Non-pigmented ciliary epithelial cell (primary cell): Measurements from ENCODE around the gene DHCR7.
A peak's percentile ranks its signal among the peaks of the same experiment; 100 is the strongest.
"Not testable (repeated sequence)": the region's sequence is repeated elsewhere in the genome, so short reads cannot be mapped to it uniquely, and the experiment has no call there.

Experiments
- DNase-seq: peaks from one replicate; pipeline ENCODE4 v3.0.0-alpha.2; 2010; ENCODE audit warnings: low read depth

DHCR7 gene

GRCh38 chr11:71437399-71437798 is 10.8 kb downstream of the DHCR7 start:
- DNase-seq, result no peak

- no peak for DNase-seq
Observed at GRCh38 chr11:71436861-71437260, 11.3 kb downstream of the DHCR7 start.

GRCh38 chr11:71435278-71435951 is 12.8 kb downstream of the DHCR7 start:
- no peak for DNase-seq

- DNase-seq, result no peak
Observed at GRCh38 chr11:71434576-71435130, 13.5 kb downstream of the DHCR7 start.

- DNase-seq, result no peak
Observed at GRCh38 chr11:71433648-71434450, 14.3 kb downstream of the DHCR7 start.

DNA sequence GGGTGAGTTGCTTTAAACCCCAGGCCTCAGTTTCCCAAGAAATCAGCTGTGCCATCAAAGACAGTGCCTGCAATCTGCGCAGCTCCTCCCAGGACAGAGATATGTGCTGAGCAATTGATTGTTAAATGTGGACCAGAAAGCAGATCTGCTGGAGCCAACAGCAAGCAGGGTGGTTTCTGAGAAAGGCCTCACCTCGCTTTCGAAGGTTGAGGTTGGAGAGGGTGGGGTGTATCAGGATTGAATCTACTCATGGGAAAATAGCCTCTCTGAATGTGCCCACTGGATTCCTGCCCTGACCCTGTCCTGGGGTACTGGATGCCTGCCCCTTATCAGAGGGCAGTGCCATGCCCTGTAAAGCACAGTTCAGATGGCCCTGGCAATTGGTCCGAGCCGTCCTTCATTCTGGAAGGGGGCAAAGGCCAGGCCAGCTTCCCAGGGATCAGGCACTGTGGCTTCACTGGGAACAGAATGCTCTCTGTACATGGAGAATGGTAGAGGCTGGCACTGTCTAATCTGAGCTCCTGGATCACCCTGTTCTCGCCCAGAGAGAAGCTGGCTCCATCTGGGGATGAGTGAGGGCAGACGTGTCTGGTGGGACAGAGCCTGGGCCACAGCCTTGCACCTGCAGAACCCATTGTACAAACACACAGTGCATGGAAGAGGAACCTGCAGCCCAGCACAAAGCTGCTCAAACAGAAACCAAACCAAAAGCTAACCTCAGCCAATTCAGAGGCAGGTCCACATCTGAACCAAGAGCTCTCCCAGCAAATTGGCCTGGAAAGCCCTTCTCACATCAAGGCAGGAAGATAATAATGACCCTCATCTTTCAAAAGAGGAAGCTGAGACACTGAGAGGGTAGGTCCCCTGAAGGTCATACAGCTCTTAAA is 15.2 kb downstream of the DHCR7 start:
- no peak for DNase-seq

- no peak for DNase-seq
Observed at GRCh38 chr11:71431271-71431670, 16.9 kb downstream of the DHCR7 start.

DNA sequence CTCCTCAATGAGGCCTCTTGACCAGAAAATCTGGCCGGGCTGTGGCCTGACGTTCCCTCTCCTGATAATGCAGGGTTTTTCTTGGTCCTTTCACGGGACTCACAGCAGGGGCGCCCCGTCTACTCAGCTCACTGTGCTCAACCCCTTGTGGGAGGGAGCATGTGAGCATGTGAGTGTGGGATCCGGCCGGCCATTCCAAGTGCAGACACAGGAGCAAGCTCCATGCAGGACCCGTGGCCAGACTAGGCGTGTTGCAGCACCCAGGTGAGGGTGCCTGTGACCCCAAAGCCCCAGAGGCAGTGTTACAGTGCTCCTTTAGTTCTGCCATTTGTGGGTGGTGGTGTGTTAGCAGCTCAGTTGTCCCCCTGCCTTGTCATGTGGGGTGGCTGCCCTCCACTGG is 18.0 kb downstream of the DHCR7 start:
- DNase-seq, result no peak

DNA sequence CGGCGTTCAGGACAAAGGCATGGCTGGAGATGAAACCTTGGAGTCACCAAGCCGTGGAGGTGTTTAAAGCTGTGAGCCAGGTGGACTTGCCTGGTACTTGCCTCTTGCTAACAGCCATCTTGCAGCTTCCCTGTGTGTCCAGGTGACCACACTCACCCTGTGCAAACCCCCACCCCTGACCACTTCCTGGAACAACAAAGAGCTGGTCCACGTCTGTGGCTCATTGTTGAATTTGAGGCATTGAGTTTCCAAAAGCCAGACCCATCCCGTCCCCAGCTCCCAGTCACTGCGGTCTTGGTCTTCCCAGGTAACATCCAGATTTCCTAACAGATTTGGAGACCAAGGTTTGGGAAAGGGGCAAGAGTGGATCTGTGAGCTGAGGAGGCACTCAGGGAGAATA is 18.5 kb downstream of the DHCR7 start:
- DNase-seq, result no peak

DNA sequence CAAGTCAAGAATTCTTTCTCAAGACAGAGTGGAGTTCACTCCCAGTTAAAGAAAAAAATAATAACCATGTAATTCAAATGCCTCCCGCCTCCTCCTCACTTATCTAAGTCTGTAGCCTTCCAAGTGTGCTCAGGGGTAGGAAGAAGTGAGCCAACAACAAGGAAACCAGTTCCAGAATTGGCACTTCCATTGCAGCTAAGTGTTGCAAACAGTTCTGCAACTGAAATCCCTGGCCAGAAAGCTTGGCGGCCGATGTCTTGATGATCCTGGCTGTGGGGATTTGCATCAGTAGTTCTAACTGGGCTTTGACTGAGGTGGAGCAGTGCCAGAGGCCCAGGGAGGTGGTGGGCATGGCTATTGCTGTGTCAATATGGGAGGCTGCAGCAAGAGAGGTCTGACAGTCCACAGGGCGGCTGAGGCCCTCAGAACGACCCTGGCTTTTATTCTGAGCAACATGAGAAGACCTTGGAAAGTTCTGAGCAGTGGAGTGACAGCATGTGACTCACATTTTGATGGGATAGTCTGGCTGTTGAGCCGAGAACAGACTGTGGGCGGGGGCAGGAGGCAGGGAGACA is 19.2 kb downstream of the DHCR7 start:
- DNase-seq, result no peak

DNA sequence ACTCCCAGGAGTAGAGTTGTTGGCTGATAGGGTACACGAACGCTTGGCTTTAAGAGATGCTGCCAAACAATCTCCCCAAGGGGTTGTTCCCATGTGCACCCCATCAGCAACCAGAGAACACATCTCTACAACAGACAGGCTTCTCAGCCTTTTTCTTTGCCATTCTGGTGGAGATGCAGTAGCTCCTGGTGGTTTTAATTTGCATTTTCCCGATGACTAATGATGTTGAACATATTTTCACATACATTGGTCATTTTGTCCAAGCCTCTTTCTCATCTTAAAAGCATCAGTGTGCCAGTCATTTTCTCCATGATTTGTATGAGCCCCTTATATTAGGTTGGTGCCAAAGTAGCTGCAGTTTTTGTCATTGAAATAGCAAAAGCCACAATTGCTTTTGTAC is 21.8 kb downstream of the DHCR7 start:
- DNase-seq, result no peak

DNA sequence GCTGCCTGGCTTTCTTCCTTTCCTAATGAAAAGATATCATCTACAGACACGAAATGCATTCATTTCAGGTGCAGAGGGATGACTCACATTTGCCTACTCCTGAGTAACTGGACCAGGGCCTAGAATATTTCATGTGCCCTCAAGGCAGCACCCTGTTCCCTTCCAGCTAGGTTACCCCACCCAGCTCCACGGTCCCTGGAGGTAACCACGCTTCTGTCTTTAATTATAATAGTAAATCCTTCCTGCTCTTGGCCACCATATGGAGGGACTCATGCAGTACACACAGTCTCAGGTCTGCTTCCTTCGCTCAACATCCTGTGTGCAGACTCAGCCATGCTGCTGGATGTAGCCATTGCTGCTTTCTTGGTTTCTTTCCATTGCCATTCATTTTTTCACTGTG is 22.3 kb downstream of the DHCR7 start:
- DNase-seq, result no peak

- DNase-seq, result no peak
Observed at GRCh38 chr11:71425409-71425808, 22.8 kb downstream of the DHCR7 start.

GRCh38 chr11:71423181-71423790 is 24.9 kb downstream of the DHCR7 start:
- no peak for DNase-seq

DNA sequence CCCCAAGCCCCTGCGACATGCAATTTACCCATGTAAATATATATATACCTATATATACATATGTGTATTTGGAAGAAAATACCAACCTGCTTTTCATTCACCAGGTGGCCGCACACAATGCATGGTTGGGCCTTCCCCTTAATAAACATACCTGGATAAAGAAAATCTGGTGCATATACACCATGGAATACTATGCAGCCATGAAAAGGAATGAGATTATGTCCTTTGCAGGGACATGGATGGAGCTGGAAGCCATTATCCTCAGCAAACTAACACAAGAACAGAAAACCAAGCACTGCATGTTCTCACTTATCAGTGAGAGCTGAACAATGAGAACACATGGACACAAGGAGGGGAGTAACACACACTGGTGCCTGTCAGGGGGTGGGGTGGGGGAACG is 25.9 kb downstream of the DHCR7 start:
- DNase-seq, result not testable (repeated sequence)

DNA sequence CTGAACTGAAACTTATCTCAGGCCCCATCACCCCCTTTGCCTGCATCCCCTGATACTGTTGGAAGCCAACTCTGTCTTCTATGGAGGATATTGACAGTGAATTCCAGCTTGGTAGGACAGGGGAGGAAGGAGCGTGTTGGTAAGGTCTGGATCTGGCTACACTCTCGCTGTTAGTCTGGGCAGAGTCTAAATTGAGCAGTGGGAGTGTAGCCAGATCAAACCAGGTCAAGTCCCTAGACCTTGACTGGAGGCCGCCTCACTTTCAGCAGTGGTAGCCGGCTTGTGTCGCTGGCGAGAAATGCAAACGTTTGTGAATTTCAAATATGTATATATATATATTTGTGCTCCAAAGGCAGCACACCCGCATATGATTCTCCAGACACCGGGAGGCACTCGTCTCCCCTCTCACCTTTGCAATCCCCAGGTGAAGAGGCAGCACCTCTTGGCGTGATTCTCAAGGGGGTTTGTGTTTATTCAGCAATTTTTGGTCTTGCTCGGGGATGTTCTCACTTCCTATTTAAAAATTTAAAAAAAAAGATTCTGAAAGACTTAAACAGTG is 26.7 kb downstream of the DHCR7 start:
- DNase-seq, result no peak

DNA sequence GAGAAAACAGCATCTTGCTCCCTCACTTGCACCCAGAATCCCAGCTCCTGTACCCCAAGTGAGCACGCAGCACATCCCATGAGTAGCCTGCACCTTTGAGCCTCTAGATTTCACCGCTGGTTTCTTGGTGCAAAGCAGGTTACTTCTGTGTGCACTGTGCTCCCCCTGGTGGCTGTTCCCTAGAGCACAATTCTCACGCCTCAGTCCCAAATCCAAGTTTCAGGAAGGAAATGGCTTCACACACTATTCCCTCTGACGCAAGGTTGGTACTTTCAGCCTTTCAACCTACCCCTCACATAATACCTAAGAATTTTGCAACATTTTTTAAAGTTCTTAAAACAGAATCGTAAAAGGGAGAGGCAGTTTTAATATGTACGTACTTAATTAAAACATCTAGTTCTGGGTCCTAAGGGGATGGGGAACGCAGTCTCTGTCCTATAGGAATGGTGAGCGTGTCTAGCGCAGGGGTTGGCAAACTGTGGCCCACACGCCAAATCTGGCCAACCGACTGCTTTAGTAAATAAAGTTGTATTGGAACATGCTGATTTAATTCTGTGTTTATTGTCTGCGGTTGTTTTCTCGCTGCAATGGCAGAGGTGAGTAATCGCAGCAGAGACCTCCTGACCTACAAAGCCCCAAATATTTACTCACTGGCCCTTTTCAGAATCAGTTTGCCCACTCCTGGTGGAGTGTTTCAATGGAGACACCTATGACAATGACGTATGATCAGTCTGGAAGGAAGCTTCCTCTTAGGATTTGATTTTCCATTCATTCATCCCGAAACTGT is 27.5 kb downstream of the DHCR7 start:
- peak; percentile 6 for DNase-seq

DNA sequence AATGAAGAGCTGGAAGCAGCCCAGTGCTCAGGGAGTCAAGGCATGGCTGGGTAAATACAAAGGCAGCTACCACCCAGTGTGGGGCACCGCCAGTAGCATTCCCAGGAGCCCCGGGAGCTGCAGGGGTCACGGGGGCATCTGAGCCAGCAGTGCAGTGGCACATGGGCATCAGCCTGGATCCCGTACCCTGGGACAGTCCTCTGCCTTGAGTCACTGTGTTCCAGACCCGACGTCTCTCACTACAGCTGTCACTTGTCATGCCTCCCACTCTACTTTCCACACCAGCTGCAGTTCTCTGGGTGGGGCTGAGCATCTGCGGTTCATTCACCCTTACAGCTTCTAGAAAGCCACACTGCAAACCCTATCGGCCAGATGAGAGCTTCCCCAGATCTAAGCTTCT is 29.6 kb downstream of the DHCR7 start:
- no peak for DNase-seq

- DNase-seq, result no peak
Observed at GRCh38 chr11:71414645-71415044, 33.5 kb downstream of the DHCR7 start.

- DNase-seq, result no peak
Observed at GRCh38 chr11:71410363-71410966, 37.7 kb downstream of the DHCR7 start.
